NCI-H510A (cell line): Measurements from ENCODE around the gene GSTT2B.
"Not testable (repeated sequence)": the region's sequence is repeated elsewhere in the genome, so short reads cannot be mapped to it uniquely, and the experiment has no call there.

Experiments used
- DNase-seq: peaks from one replicate; lab custom pipeline; 2025; lab: John Stamatoyannopoulos, UW

GSTT2B gene

GRCh38 chr22:23961084-23961771 lies at the start of gene GSTT2B:
TSS of gene GSTT2B (minus strand) at chr22:23961195. CDS start at chr22:23961131, 64 bp downstream.
- DNase-seq = not testable (repeated sequence)

GRCh38 chr22:24010018-24010391 lies 49.0 kb upstream of the GSTT2B start:
- DNase-seq = no peak

- no peak for DNase-seq
These were observed 48.4 kb upstream of the GSTT2B start for GRCh38 chr22:24009227-24010017.

DNA sequence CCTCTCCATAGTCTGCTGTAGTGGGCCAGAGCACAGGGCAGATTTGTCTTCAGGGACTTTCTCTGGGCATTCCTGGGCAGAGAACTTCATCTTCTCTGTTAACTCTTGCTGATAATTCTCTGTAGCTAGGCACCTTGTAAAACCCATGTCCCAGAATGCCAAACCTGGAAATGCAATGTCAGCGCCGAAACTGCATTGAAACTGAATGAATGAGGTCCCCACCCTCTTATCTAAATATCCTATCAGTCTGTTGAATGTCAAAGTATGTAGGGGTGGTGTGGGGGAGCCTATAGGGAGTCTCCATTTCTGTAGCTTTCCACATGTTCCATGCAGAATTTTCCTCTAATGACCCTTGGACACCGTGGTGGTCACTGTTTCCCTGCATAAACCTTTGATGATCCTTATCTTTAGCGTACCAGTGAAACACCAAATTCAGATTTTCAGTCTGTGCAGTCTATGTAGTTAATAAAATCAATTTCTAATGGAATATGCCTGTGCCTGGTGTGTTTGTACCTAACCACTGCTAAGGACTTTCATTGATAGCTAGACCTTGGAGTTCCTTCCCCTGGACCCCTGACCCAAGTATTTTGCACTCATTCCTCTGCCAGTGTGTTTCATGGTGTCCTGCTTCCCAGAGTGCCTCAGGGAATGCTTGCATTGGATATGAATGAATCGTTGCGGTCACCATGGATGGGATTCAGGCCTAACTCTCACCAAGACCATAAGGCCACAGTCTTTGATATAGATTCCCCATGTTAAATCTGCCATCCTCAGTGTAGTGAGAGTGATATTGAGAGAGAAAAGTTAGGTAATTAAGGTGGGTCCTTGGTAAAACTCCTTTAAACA lies 47.6 kb upstream of the GSTT2B start:
- DNase-seq = no peak

DNA sequence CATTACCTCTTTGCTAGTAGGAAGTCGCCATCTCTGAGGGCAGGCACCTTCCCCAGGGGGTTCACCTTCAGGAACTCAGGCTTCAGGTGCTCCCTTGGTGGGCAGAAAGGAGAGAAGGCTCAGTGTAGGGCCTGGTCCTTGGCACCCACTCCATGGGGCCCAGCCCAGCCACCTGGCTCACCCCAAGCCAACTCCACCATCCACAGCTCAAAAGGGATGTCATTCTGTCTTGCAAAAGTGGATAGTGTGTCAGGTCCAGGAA lies 47.0 kb upstream of the GSTT2B start:
- no peak for DNase-seq

DNA sequence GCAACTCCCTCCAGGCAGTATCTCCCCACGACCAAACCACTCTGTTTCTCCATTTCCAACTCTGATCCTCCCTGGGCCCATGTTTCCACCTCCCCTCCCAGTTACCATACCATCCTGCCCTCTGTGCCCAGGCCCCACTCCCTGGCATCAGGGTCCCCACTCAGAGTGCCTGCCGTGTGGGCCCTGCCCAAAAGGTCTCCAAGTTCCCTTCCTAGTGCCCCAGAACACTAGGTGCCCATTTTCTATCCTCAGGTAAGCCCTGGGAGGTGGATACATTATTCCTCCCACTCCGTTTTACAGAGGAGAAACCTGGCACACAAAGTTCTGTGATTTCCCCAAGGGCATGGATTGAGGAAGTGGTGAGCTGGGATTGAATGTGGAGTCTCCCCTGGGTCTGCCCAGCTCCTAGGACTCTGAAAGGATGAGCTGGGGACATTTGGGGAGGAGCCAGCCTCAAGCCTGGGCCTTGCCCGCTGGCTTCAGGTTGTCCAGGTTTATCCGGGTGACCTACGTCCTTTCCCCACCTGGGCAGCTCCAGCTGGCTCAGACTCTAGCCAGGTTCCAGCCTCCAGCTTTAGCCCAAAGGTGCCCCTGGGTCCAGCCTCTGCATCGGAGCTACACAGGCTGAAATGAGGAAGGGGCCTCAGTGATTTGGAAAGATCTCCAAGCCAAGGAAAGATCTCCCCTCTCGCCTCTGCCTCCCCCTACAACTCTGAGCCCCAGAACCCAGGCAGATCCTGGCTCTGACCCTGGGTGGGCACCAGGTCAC lies 46.4 kb upstream of the GSTT2B start:
- no peak for DNase-seq

- no peak for DNase-seq
These were observed 45.9 kb upstream of the GSTT2B start for GRCh38 chr22:24006914-24007214.

- DNase-seq = no peak
These were observed 45.4 kb upstream of the GSTT2B start for GRCh38 chr22:24006207-24006913.

DNA sequence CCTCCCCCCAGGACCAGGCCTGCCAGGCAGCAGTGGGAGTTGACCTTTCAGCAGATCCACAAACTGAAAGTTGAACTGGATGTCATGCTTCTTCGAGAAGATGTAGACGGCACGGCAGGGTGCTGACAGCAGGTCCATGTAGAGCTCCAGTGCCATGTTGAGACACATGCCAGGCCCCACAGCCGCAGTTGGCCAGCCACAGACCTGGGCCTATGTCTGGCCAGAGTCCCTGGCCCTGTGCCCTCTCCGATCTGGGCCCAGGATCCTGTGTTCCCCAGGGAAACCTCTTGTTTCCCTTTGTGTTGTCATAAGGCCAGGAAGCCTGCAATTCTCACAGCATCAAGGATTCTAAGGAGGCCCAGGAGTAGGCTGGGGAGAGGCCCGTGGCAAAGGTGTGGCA lies 44.2 kb upstream of the GSTT2B start, which contains the start of gene GSTT4:
Gene GSTT4, minus strand, starts transcription at position 253 of the 400 bp plus-strand sequence. Its CDS starts 97 bp downstream, at position 156.
- no peak for DNase-seq

GRCh38 chr22:24003887-24004286 lies 42.9 kb upstream of the GSTT2B start:
- no peak for DNase-seq

- no peak for DNase-seq
These were observed 41.9 kb upstream of the GSTT2B start for GRCh38 chr22:24002851-24003250.

DNA sequence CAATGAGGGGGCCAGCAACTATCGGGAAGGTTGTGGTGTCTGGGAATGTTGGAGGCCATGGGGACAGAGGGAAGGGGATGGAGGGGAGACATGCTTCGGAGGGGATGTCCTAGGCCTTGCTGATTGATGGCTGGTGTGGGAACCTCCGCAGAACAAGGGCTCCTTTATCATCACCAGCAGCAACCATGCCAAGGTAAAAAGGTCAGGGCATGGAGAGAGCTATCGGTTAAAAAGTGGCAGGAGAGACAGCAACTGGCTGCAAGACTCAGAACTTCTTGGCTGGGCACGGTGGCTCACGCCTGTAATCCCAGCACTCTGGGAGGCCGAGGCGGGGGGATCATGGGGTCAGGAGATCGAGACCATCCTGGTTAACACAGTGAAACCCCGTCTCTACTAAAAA lies 41.3 kb upstream of the GSTT2B start:
- DNase-seq = no peak

- no peak for DNase-seq
These were observed 40.3 kb upstream of the GSTT2B start for GRCh38 chr22:24001314-24001713.

GRCh38 chr22:23999779-24000178 lies 38.8 kb upstream of the GSTT2B start:
- DNase-seq = not testable (repeated sequence)

GRCh38 chr22:23997092-23997491 lies 36.1 kb upstream of the GSTT2B start:
- DNase-seq = no peak

GRCh38 chr22:23993581-23994177 lies 32.7 kb upstream of the GSTT2B start:
- not testable (repeated sequence) for DNase-seq

GRCh38 chr22:23993080-23993479 lies 32.1 kb upstream of the GSTT2B start:
- DNase-seq = not testable (repeated sequence)

DNA sequence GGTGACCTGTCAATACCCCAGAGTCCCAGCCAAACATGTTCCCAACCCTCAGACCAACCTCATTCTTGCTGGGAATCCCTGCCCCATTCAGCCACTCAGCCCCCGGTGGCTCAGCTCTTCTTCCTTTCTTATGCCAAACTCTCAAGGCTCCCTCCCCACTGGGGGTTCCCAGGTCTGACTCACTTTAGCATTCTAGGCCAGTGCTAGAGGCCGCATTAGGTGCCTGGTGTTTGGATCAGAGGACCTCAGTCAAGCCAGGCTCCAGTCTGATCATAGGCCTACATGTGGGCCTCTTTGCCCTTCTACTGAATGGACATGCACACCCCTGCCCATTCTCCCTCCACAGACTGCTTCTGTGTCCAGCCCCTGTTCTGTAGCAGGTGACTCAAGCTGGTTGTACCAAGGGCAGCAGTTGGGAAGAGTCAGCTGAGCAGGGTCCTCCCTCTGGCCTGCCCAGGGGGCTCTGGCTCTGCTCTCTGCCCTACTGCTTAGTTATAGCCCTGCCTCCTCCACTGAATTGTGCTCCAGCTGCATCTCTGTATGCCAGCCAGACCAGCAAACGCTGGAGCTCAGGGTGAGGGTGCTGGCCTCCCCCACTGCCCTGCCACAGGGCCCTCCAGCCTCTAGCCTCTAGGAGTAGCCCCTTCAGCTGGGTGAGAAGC lies 28.7 kb upstream of the GSTT2B start:
- not testable (repeated sequence) for DNase-seq

DNA sequence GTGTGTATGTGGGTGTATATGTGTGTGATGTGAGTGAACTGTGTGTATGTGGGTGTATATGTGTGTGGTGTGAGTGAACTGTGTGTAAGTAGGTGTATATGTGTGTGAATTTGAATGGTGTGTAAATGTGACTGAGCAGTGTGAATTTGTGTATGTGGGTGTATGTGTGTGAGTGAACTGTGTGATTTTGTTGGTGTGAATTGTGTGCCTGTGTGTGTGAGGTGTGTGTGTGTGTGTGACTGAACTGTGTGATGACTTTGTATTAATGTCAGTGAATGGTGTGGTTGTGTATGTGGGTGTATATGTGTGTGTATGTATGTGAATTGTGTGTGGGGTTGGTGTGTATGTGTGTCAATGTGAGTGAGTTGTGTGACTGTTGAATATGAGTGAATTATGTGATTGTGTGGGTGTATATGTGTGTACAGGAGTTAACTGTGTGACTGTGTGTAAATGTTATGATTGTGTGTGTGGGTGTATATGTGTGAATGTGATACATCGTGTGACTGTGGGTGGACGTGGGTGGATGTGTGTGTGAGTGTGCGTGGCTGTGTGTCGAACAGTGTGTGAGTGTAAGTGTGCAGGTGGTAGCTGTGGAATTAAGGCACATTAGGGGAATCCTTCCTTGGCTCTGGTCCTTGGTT lies 25.7 kb upstream of the GSTT2B start:
- DNase-seq = not testable (repeated sequence)

- DNase-seq = not testable (repeated sequence)
These were observed 25.1 kb upstream of the GSTT2B start for GRCh38 chr22:23986089-23986488.
